ENCODE results near the gene PFKL.

PFKL gene

DNA sequence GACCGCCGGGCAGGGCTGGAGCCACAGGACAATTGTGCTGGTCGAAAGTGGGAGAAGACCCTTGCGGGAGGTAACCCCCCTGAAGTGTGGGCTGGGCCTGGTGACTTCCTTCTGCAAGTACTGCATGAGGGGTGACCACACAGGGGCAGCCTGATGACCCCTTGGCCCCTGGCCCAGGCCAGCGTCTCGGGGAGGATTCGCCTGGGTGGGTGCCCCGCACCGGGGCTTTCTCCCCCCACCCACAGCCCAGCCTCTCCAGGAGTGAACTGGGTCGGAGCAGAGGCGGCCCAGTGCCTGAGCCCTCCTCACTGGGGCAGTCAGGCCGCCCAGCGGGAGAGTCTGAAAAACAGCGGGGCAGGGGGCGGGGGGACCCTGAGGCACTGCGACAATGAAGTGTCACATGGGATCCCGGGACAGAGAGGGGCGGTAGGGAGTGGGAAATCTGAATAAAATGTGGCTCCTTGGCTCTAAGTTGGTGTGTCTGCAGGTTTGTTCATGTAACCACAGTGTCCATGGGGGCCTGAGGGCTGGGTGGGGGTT lies 36.6 kb upstream of the PFKL start:
- no peak for TF ChIP-seq FOXP2 (optimal IDR thresholded peaks at IDR 0.05; ENCODE audit: borderline replicate concordance, extremely low read depth, extremely low read length, insufficient read depth)
- TF ChIP-seq, protein P1, sequence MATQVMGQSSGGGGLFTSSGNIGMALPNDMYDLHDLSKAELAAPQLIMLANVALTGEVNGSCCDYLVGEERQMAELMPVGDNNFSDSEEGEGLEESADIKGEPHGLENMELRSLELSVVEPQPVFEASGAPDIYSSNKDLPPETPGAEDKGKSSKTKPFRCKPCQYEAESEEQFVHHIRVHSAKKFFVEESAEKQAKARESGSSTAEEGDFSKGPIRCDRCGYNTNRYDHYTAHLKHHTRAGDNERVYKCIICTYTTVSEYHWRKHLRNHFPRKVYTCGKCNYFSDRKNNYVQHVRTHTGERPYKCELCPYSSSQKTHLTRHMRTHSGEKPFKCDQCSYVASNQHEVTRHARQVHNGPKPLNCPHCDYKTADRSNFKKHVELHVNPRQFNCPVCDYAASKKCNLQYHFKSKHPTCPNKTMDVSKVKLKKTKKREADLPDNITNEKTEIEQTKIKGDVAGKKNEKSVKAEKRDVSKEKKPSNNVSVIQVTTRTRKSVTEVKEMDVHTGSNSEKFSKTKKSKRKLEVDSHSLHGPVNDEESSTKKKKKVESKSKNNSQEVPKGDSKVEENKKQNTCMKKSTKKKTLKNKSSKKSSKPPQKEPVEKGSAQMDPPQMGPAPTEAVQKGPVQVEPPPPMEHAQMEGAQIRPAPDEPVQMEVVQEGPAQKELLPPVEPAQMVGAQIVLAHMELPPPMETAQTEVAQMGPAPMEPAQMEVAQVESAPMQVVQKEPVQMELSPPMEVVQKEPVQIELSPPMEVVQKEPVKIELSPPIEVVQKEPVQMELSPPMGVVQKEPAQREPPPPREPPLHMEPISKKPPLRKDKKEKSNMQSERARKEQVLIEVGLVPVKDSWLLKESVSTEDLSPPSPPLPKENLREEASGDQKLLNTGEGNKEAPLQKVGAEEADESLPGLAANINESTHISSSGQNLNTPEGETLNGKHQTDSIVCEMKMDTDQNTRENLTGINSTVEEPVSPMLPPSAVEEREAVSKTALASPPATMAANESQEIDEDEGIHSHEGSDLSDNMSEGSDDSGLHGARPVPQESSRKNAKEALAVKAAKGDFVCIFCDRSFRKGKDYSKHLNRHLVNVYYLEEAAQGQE (IDR thresholded peaks at IDR 0.05; ENCODE audit: insufficient read depth in 1 of 2, low read depth in 2 of 2, low read length in 2 of 2), result no peak
- TF ChIP-seq POLR2AphosphoS5 (IDR thresholded peaks at IDR 0.05; ENCODE audit: low read depth, low read length), result no peak
- TF ChIP-seq TAF1 (IDR thresholded peaks at IDR 0.05; ENCODE audit: borderline replicate concordance, insufficient read depth, low read length), result no peak
- TF ChIP-seq SIN3A (IDR thresholded peaks at IDR 0.05; ENCODE audit: borderline replicate concordance, insufficient read depth, low read length), result no peak

DNA sequence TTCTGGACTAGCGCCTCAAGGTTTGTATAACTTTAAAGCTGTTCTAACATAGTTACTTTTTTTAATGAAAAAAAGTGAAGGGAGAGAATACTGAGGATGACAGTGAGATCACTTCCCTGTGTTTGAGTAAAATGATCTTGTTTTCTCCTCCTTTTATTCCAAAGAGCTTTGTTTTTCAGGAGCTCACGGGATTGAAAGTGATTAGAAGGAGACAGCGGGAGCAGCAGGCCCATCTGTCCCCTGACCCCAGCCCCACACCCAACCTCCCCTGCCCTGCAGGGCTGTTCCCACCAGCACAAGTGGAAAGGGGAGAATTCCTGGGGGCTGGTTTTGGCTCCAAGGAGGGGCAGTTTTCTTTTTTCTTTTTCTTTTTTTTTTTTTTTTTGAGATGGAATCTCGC lies 36.1 kb upstream of the PFKL start:
- TF ChIP-seq POLR2AphosphoS5 (IDR thresholded peaks at IDR 0.05; ENCODE audit: low read depth, low read length) (no peak), SIN3A (IDR thresholded peaks at IDR 0.05; ENCODE audit: borderline replicate concordance, insufficient read depth, low read length) (no peak), TAF1 (IDR thresholded peaks at IDR 0.05; ENCODE audit: borderline replicate concordance, insufficient read depth, low read length) (no peak), FOXP2 (optimal IDR thresholded peaks at IDR 0.05; ENCODE audit: borderline replicate concordance, extremely low read depth, extremely low read length, insufficient read depth) (no peak)
- TF ChIP-seq, protein P1 (IDR thresholded peaks at IDR 0.05; ENCODE audit: insufficient read depth in 1 of 2, low read depth in 2 of 2, low read length in 2 of 2), result no peak

DNA sequence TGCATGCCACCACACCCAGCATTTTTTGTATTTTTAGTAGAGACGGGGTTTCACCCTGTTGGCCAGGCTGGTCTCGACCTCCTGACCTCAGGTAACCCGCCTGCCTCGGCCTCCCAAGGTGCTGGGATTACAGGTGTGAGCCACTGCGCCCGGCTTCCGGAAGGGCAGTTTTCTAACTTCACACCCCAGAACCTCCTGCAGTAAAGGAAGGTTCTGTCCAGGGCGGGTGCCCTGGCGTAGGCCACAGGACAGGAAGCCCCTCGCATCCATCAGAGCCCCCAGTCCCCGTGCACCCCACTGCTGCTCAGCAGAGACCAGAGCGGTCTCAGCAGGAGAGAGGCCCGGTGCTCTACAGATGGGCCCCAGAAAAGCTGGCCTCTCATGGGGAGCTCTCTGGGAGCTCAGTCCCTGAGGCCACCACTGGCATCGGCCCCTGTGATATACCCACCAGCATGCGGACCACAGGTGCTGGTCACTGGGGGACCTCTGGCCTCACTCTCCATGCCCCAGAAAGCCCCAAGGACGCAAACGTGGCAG lies 34.1 kb upstream of the PFKL start:
- TF ChIP-seq TAF1 (IDR thresholded peaks at IDR 0.05; ENCODE audit: borderline replicate concordance, insufficient read depth, low read length) (no peak), FOXP2 (optimal IDR thresholded peaks at IDR 0.05; ENCODE audit: borderline replicate concordance, extremely low read depth, extremely low read length, insufficient read depth) (no peak), SIN3A (IDR thresholded peaks at IDR 0.05; ENCODE audit: borderline replicate concordance, insufficient read depth, low read length) (no peak), POLR2AphosphoS5 (IDR thresholded peaks at IDR 0.05; ENCODE audit: low read depth, low read length) (no peak)
- TF ChIP-seq, protein P1 (IDR thresholded peaks at IDR 0.05; ENCODE audit: insufficient read depth in 1 of 2, low read depth in 2 of 2, low read length in 2 of 2), result no peak

DNA sequence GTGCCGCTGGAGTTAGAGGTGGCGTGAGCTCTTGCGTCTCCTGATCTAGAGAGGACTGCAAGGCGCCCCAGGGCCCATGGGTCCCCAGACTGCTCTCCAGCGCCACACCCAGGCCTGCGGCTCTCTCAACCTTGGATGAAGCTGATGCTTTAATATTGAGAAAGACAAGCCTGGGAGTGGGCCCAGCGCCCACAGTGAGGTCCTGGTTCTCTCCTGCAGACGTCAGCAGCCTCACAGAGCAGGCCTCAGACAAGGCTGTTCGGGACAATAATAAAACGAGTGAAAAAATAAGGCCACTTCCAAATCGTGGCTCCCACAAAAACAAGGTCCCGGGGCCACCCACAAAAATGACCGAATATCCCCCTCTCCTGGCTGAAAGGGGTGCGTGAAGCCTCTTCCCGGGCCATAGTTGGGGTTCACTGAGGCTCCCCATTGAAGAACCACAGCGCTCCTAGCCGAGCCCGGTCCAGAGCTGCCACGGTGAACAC lies 32.2 kb upstream of the PFKL start:
- TF ChIP-seq, protein P1 (IDR thresholded peaks at IDR 0.05; ENCODE audit: insufficient read depth in 1 of 2, low read depth in 2 of 2, low read length in 2 of 2), result no peak
- TF ChIP-seq FOXP2 (optimal IDR thresholded peaks at IDR 0.05; ENCODE audit: borderline replicate concordance, extremely low read depth, extremely low read length, insufficient read depth) (no peak), SIN3A (IDR thresholded peaks at IDR 0.05; ENCODE audit: borderline replicate concordance, insufficient read depth, low read length) (no peak), POLR2AphosphoS5 (IDR thresholded peaks at IDR 0.05; ENCODE audit: low read depth, low read length) (no peak), TAF1 (IDR thresholded peaks at IDR 0.05; ENCODE audit: borderline replicate concordance, insufficient read depth, low read length) (no peak)
